CD4-positive, alpha-beta T cell treated with Interferon gamma for 1 hour (primary cell): ENCODE measurements around the gene MACROD2.

Experiments
- DNase-seq: peaks from one replicate; pipeline ENCODE4 v3.0.0-alpha.2; 2020

MACROD2 gene

DNA sequence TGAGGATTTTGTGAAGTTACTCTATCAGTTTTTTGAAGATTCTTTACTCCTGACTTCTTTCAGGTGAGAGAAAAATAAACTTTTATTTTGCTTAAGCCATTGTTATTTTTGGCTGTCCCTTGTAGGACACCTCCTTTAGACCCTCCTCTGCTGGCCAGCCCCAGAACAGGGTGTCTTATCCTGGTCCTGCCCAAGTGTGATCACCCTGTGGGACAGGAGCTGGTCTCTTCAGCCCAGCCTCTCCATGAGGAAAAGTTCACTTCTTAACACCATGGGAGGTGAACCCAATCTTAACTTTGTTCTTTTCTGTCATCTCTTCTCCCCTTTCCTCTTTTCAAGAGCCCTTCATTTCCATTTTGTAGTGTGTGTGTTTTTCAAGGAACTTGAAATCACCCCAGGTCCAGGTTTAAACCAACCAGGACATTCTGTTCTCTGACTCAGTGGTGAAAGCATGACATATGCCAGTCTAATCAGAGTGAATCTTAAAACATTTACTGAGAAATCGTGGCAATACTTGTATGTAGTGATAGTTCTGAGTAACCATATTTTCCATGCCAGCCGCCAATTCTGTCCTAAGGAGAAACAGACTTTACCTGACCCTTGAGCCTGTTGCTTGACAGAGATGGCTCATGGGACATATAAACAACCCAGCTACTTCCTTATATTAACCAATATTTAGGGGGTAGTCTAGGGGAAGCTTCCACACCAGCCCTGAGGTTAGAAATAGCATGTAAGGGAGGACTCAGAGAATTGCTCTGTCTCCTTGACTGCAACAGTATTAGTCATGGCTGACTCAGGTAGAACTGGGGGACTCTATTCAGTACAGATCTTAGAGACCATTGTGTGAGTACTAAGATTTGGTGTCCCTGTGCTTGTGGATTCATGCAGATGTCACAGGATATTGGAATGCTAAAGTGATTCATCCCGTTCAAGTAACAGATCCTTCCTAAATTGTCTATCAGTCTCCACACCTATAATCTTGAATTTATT is 293.3 kb downstream of the MACROD2 start:
- no peak for DNase-seq

DNA sequence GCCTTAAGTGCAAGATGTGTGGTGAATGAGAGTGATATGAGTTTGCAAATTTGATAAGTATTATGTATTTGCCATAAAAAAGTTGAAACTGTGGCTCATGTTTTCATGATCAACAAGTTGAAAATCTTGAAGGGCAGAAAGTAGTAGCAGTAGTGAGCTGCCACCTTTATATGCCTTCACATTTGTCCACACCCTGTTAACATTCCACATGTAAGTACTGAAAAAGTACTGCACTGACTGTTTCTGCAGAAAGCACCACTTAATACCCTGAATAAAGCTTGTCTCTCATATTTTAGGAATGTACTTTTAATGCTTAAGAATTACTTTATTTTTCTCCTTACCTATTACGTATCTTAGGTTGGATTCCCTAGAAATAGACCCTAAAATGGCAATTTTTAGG is 296.2 kb downstream of the MACROD2 start:
- DNase-seq = no peak

DNA sequence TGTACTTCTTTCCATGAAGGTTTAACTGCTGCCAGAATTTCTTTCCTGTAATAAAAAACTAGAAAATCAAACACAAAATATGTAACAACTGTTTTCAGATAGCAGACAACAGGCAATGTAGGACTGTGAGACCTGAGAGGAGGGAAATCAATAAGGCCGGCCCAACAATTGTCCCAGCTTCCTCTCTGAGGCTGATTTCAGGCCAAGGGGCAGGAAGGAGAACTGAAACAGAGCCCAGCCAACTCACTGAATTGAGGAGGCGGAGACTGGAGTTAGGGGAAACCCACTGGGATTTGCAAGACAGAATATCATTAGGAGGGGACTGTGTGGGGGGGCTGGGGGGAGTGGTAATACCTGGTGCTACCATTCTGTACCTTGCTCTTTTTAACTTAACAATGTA is 299.9 kb downstream of the MACROD2 start:
- no peak for DNase-seq

DNA sequence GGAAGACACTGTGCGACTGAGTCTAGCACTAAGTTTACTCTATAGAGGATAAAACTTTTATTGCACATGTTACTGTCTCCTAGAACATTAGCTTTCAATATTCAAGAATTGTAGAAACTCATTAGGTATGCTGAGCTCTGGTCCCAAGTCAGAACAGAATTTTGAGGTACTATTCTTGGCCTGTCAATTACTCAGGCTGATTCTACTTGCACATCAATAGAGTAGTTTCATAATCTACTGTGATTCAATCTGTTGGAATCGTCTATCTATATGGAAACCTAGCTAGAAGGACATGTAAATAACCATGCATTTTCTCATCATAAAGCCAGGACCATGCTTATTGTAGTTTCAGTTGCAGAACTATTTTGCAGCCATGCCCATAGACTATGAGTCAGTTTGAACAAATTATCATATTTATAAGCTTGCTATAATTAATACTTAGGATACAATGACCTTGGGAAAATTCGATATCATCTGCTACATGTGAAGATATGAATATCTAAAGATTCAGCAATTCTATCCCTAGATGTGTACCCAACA is 300.5 kb downstream of the MACROD2 start:
- no peak for DNase-seq

DNA sequence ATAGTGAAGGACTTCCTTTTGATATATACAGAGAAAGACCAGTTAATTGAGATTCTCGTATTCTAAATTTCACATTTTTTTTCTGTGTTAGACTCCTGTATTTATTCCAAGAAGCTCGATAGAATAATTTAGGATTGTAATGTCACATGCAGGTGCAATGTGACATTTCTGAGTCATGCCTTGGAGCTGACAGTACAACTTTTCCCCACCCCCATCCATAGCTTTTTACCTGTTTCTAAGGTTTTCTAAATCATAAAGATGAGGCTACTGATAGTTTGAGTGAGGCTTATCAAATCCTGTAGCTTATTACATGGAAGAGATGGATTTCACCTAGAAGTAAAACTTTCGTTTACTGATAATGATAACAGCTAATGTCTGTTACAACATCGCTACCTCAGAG is 304.5 kb downstream of the MACROD2 start:
- no peak for DNase-seq

DNA sequence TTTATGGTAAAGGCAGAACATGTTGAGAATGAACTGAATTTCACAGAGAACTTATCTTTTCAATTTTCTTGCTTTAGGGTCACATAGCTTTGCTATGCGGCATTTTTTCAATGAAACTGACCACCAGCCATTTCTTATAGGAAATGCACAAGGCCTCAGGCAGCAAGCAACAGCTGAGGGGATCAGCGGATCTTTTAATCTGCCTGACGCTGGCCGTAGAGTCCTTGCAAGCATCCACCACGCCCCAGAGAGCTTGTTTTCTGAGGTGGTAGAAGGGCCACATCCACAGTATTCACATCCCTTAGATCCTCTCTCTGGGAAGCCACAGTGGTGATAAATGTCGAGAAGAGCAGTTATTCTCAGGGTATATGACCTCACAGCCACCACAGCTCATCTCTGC is 307.8 kb downstream of the MACROD2 start:
- no peak for DNase-seq

DNA sequence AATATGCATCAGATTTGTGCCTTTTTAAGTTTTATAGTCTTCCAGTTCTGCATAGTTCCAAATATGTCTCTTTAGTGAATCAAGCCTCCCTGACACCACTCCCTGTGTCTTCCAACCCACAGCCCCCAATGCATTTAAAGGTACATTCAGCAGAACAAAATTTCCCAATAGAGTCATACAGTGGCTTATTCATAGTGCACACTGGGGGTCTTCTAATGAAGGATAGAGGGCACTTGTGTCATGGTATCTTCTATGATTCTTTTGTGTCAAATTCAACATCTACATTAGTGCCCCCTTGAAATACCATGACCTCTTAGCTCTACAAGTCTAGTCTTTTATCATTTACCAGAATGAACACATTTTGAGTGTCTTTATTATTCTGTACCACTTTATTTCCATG is 308.3 kb downstream of the MACROD2 start:
- DNase-seq = no peak

DNA sequence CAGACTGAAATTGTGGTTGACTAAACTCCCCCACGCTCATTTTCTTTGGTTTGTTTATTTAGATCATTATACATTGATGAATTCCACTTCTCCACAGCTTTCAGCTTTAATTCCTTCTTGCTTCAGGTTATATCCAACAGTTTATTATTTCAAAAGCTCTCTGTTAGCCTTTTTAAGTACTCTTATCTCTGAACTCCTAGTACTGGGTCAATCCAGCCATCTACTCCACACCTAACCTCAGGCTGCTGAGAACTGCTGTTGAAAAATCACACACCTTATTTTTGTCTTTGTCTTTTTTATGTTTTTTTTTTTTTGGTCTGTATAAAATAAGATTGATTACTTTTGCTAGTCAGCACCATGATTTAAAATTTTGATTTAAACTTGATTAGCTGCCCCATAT is 309.2 kb downstream of the MACROD2 start:
- DNase-seq = no peak

DNA sequence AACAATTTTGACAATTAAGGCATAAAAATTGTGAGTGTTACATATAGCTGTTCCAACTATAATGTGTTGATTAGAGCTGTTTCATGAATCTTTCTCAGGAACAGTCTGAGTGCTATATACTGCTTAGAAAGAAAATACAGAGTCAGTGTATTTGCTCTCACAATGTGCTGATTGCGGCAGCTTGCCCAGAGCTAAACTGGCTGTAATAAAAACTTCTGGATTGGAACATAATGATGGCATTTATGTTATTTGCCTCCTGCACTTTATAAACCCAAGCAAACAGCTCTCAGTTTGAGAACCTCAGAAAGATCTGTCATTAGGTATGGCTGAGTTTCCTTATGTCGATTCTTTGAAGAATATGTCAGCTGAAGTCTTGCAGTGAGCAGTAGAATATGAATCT is 312.6 kb downstream of the MACROD2 start:
- DNase-seq = no peak

DNA sequence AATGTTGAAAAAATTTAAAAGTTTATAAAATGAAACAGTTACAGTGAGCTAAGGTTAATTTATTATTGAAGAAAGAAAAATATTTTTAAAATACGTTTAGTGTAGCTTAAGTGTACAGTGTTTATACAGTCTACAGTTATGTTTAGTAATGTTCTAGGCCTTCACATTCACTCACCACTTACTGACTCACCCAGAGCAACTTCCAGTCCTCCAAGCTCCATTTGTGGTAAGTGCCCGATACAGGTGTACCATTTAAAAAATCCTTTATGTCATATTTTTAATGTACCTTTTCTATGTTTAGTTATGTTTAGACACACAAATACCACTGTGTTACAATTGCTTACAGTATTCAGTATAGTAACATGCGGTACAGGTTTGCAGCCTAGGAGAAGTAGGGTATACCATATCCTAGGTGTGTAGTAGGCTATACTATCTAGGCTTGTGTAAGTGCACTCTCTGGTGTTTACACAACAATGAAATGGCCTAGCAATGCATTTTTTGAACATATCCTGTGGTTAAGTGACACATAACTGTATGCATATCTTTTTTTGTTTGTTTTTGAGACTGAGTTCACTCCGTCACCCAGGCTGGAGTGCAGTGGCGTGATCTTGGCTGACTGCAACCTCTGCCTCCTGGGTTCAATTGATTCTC is 315.8 kb downstream of the MACROD2 start:
- DNase-seq = no peak

DNA sequence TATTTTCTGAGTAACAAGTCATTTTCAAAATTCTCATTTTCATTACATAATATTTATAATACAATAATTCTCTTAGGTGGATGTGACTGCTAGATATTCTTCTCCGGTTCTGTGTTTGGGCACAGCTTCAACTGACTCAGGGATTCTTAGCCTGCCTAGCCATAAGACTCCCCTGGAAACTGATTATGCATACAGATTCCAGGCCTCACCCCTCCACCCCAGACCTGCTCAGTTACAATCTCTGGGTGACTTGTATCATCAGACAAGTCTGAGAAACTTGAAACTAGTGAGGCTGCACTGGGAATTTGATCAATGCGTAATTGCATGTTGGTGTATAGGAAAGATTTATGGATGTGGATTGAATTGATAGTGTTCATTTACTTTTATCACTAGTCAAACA is 316.7 kb downstream of the MACROD2 start:
- no peak for DNase-seq

DNA sequence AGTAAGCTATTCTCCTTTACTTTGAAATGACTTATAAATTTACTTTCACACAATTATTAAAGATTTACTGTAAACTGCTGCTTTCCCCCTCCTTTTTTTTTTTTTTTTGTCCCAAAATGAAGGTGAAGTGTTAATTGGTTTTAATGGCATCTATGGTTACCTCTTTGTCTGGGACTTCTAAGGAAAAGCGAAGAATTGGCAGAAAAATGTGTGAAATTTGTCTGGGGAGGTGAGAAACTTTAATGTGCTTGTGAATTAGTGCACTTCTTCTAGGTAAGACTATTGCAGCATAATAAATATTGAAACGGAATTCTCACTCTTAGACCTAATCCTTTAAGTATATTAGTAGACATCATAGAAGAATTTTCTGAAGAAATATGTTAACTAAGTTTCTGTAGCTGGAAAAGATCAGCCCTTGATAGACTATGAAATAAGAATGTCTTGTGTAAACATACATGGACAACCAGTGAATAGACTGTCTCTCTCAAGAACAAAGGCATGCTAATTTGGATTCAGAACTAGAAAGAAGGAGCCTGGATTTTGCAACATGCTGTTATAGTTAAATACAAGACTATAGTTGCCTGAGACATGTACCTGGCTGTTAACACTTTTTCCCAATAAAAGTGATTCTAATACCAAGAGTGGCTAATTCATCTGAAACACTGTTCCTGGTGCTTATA is 318.2 kb downstream of the MACROD2 start:
- DNase-seq = no peak

DNA sequence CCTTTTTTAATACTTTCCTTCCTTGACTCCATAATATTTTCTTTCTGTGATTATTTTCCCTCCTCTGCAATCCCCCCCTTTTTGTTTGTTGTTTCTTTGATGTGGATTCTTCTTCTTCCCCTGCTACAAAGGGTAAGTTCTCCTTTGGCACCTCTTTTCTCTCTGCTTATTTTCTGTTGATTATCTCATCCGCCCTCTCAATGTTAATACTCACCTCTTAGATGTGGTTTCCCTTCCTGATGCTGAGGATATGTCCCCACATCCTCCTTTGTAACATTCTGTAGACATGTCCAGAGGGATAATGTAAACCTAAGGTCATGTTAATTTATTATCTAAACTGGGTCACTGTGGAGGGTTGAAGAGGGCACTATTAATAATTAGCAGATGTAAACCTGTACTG is 324.4 kb downstream of the MACROD2 start:
- DNase-seq = no peak

DNA sequence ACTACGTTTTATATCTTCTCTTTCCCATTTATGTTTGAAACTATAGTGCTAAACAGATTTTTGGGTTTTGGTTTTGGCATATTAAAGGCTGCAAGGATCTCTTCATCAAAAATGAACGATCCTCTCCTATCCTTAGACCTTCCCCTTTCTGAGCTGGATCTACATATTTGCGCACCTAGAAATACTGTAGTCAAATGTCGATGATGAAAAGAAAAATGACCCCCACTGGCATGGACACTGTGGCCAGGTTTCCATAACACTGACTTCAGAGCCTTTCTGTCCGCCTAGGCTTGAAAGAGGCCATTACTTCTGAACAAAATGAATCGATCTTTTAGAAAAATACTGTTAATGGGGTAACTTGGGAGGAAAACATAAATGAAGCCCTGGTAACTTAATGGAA is 336.3 kb downstream of the MACROD2 start:
- no peak for DNase-seq

DNA sequence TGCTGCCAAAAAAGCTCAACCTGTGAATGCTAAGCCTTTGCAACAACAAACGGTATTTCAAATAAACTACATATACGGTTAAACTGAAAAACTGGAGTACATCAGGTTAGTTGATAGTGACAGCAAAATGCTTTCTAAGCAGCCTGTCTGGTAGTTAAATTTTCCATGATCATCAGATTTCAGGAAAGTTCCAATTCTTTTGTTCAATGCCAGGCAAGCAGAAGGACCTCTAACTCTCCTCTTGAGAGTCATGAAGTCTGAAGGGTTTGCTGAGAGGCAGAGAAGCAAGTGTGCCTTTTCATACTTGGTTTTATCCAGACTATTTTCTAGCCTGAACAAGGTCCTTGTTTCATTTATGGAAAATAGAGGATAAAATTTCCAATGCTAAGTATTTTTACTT is 337.6 kb downstream of the MACROD2 start:
- DNase-seq = no peak

DNA sequence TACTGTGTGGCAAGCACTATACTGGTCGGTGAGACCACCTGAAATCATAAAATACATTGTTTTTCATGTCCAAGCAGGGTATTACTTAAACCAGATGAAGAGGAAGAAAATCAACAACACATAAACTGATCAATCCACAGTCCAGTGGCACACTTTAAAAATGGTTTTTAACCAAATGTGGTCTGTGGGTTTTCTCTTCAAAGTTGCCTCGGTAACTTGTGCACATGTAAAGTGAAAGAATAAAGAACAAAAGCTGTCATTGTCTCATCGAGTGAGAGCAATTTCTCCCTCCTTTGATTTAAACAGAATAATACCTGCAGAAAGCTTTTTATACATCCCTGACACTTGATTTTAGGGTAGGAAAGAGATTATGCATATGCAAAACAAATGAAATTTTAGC is 338.4 kb downstream of the MACROD2 start:
- no peak for DNase-seq

DNA sequence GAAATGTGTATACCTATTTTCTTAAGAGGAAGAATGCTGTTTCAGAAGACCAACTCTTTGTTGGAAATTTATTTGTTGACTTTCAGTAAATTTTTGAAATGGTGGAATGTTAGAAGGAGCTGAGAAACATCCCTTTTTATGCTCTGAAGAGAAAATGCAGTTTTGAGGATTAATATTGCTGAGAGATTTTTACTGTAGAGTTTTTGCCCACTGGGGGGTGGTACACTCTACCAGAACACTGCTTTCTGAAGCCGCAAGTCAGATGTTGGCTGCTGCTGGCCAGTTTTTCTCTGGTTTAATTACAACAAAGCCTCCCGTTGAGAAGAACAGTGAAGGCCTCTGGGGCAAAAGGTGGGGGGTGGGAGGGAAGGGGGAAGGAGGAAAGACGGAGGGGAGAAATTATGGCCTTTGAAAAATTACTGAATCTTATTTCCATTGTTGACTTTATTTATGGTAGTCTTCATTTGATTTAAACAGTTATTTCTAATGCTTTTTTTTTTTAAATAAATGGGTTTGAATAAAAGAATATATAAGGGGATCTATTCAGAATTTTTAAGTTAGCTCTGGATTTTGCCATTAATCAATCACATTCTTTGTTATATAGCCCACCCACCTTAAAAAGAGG is 339.1 kb downstream of the MACROD2 start:
- no peak for DNase-seq

DNA sequence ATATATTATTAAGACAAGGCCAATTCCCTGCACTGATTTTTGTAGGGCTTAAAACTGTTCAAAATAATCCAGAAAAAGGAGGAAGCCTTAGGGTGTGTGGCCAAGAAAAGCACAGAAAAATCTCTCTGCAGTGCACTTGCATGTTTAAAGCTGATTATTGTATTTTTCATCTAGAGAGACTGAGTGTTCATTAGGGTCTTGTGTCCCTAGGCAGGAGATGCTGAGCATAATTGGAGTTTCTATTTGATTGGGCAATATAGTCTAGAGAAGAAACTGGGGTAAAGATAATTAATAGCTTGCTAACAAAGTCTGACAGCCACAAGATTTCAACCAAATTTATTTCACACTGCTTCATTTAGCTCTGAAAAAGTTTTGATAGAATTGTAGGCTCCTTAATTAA is 339.7 kb downstream of the MACROD2 start:
- no peak for DNase-seq

DNA sequence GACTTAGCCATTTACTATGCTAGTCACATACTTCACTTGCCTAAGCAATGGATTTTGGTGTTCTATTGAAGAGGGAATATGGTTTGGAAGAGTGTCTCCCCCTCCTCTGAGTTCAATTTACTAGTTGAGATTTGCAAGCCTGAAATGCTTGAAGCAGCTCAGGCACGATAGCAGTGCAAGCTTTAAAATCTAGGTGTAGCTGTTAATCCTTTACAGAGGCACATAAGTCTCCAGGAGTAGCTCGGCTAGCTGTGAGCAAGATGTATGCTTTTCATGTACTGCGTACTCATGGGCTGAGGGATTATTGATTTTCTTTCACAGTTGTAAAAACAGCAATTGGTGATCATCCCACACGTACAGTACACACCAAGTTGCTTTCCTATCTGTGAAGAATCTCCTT is 341.4 kb downstream of the MACROD2 start:
- no peak for DNase-seq

DNA sequence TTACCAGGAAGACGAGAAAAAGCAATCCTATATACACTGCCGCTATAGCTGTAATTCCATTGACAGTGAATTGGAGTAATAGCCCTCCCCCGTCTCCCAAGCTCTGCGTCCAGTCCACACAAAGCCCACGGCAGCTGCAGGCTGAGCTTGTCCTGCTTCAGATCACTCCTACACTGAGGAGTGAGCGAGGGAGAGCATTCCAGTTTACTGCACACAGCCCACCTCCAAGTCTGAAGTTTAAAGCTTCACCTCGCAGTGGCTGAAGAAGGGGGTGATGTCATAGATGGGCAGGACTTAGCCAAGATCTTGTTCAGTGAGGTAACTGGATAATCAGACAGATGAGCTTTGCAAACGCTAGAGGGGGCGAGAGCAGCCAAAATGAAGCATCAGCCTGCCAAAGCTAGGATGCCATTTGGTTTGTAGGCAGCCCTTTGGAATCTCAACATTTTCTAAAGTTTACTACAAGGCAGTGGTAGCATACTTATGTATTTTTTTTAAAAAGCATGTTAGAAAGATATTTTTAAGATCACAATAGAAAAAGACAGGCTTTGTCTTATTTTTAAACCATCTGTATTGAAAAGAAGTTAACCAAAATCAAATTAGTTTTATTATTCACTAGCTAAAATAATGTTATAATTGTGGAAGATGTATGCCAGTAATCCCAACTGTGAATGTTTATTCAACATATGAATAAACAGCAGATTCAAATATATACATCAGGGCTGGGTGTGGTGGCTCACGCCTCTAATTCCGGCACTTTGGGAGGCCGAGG is 342.3 kb downstream of the MACROD2 start, which contains the start of gene FLRT3:
Gene FLRT3, minus strand, starts transcription at position 213 of the 772 bp plus-strand sequence. CDS start 10,106 bp downstream, outside the sequence.
- DNase-seq = no peak

DNA sequence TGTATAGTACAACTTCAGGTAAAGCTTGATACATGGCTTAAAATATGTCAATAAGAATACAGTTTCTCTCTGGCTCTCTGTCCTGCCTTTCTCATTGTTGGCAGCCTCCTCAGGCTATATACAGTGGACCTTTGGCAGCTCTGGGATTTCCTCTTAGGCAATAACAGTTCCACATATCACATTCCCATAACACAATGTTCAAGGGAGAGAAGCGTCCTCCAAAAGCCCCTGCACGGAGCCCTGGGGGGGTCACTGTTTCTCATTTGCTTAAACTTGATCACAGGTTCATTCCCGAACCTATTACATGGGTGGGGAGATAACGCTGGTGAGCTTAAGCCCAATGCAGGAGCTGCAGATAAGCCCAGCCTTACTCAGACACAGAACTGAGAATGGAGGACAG is 346.5 kb downstream of the MACROD2 start:
- no peak for DNase-seq

DNA sequence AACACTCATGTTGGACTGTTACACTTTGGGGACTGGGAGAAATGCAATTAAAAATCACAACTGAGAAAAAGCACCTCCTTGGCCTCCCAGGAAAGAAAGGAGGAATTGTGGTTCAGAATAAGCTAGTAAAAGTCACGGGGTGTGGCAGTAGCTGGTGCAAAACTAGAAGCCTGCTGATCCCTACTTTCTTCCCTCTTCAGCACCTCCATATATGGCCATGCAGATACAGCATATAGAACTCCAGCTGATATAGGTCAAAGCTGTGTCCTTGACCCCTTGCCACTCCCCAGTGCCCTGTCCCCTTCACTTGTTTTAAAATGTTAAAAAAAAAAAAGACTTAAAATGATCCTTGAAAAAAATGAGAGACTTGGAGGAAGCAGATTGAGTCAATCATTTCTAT is 347.6 kb downstream of the MACROD2 start:
- no peak for DNase-seq
